LHCN-M2 (cell line): ENCODE measurements around the gene KRT3. TPM values are rescaled to one million over a fixed set of nuclear protein-coding genes. Genes with fewer than 3 reads are reported as not detected.

Source experiments
- DNase-seq: peaks from one replicate; pipeline ENCODE4 v3.0.0-alpha.2; 2012; ENCODE audit warnings: low read depth
- total RNA-seq: library from RNA; depleted of rRNA; stranded (reverse); fragments of >200 nt; gene quantifications from 2 replicates; pipeline ENCODE4 v1.2.3, GENCODE V29; 2014

KRT3 gene
- total RNA-seq, 1 experiment from 2014 or later: not detected

- no peak for DNase-seq
Observed at GRCh38 chr12:52827499-52828090, 31.7 kb upstream of the KRT3 start.

GRCh38 chr12:52826611-52827498 is 30.9 kb upstream of the KRT3 start:
- no peak for DNase-seq

GRCh38 chr12:52825961-52826360 is 30.0 kb upstream of the KRT3 start:
- no peak for DNase-seq

DNA sequence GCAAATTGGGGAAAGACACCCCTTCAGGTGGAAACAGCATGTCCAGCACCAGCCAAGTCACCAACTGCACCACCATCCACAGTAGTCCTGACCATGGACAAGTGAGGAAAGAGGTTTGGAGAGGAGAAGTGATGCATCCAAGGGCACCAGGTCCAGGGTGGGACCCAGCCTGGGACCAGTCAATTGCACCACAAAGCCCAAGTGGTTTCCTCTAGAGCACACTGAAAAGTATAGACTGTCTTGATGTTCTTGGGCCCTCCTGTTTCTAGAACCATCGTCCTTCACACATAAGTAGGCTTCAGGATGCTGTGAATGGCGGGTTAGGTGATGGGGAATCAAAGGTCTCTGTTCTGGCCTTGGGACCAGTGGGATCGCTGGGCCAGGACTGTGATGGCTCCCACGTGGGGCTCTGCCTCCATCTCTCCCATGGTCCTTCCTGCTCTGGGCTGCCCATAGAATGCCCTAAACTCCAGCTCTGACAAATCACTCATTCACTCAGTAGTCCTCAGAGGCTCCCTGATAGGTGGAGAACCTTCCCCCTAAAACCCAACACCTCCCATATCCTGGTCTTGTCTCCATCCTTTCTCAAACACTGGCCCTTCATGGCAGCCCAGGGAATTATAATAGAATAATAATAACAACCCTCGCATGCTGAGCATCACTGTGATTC is 29.0 kb upstream of the KRT3 start:
- no peak for DNase-seq

DNA sequence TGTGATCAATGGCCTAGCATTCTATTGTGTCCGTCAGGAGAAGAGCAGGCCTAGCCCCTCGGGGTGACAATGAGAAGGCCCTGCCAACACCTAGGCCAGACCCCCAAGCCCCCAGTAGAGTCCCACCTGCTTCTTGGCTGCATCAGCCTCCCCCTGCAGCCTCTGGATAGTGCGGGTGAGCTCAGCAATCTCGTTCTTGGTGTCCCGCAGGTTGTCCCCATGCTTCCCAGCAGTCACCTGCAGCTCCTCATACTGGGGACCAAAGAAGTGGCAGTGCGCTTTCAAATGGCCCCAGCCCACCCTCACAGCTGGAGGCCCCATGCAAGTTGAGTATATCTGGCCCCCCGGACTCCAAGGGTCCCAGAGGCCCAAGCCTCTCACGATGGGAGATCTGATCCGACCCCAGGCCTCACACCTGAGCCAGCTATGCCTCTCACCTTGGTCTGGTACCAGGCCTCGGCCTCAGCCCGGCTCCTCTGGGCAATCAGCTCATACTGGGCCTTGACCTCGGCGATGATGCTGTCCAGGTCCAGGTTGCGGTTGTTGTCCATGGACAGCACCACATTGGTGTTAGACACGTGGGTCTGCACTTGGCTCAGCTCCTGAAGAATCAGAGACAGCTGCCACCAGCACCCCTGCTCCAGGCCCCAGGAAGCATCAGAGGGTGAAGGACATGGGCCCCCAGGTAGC is 28.0 kb upstream of the KRT3 start:
- DNase-seq: no peak

DNA sequence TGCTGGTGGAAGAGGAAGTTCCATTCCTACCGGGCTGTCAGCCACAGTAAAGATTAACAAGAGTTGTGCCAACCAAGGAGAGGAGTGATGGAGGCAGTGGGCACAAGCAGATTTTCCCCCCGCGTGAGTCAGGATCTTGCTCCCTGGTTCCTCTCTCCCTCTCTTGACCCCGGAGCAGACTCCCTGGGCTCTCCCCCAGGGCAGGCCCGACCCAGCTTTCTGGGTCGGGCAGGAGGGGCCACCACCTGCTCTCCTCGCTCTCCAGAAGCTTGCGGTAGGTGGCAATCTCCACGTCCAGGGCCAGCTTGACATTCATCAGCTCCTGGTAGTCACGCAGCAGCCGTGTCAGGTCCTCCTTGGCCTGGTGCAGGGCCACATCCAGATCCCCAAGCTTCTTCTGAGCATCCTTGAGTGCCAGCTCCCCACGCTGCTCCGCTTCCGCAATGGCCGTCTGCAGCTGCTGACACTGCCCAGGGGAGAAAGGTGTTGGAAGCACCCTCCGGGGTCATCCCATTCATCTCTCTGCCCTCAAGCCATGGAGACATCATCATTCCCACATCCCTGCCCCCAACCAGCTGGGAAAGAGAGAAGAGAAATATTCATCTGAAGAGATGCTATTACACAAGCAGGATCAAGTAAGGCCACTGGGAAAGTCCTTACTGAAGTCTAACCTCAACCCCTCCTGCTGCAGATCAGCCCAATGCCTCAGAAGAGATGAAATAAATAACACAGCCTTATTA is 27.0 kb upstream of the KRT3 start:
- DNase-seq: no peak

- no peak for DNase-seq
Observed at GRCh38 chr12:52821826-52822660, 26.1 kb upstream of the KRT3 start.

GRCh38 chr12:52821071-52821730 is 25.3 kb upstream of the KRT3 start:
- no peak for DNase-seq

DNA sequence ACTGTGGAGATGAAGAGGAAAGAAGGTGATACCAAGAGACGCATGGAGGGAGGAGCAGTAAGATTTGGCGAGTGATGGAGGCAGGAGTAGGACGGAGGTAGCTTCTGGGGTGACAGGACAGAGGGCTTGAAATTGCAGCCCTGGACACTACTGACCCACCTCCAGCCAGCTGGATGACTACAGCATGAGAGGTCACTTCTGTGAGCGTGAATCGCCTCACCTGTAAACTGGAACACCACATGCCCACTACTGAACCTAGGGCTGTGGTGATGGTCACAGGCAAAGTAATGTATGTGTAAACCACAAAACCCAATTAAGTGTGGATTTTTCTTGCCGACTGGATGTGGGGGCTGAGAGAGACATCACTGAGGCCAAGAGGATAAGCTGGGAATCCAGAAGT is 24.6 kb upstream of the KRT3 start:
- DNase-seq: no peak

- DNase-seq: no peak
Observed at GRCh38 chr12:52819731-52820510, 24.0 kb upstream of the KRT3 start.

GRCh38 chr12:52818887-52819420 is 23.0 kb upstream of the KRT3 start:
- no peak for DNase-seq

GRCh38 chr12:52818388-52818787 is 22.5 kb upstream of the KRT3 start:
- no peak for DNase-seq

- DNase-seq: no peak
Observed at GRCh38 chr12:52817699-52818238, 21.9 kb upstream of the KRT3 start.

GRCh38 chr12:52817003-52817698 is 21.2 kb upstream of the KRT3 start:
- no peak for DNase-seq

GRCh38 chr12:52815676-52816588 is 20.0 kb upstream of the KRT3 start:
- DNase-seq: no peak

DNA sequence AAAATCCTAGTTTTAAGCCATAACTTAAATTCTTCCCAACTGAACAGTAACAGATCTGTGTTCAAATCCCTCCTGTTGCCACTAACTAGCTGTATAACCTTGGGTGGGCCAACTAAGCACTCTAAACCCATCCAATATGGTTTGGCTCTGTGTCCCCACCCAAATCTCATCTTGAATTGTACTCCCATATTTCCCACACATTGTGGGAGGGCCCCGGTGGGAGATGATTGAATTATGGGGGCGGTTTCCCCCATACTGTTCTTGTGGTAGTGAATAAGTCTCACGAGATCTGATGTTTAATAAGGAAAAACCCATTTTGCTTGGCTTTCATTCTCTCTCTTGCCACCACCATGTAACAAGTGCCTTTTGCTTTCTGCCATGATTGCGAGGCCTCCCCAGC is 19.2 kb upstream of the KRT3 start:
- DNase-seq: no peak

DNA sequence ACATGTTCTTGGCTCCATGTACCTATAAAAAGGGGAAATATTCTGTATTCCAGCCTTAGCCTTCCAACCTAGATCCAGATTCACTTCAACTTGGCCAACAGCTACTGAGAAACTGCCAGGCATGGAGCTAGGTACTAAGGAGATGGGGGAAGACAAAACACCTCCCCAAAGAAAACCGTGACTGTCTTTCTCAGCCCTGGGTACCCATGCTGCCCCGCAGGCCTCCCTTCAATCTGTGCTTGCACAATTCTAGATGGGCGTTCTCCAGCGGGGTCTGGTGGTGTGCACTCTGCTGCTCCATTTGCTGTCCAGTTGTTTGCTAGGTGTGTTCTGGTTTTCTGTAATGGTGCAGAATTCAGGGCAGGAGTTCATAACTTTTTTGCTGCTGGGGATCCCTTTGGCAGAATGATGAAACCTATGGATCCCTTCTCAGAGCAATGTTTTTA is 18.8 kb upstream of the KRT3 start:
- no peak for DNase-seq
